GM18511 (cell line): ENCODE measurements around the gene SGCD.
"Not testable (repeated sequence)": the region's sequence is repeated elsewhere in the genome, so short reads cannot be mapped to it uniquely, and the experiment has no call there.

Source experiments
- ATAC-seq: cut with Tn5 transposase; IDR thresholded peaks from one replicate; pipeline ENCODE4 v1.9.1; 2021; ENCODE audit warnings: mild to moderate bottlenecking, moderate library complexity; ENCODE audit not compliant: unreplicated experiment

Gene SGCD

GRCh38 chr5:156552855-156553358 is 225.9 kb downstream of the SGCD start:
- no peak for ATAC-seq

- no peak for ATAC-seq
These were observed 229.9 kb downstream of the SGCD start for GRCh38 chr5:156556666-156557406.

GRCh38 chr5:156560002-156560401 is 233.0 kb downstream of the SGCD start:
- ATAC-seq: no peak

GRCh38 chr5:156561651-156562050 is 234.7 kb downstream of the SGCD start:
- no peak for ATAC-seq

GRCh38 chr5:156570615-156571014 is 243.7 kb downstream of the SGCD start:
- no peak for ATAC-seq

GRCh38 chr5:156581725-156582124 is 254.8 kb downstream of the SGCD start:
- ATAC-seq: no peak

GRCh38 chr5:156582193-156582598 is 255.2 kb downstream of the SGCD start:
- no peak for ATAC-seq

DNA sequence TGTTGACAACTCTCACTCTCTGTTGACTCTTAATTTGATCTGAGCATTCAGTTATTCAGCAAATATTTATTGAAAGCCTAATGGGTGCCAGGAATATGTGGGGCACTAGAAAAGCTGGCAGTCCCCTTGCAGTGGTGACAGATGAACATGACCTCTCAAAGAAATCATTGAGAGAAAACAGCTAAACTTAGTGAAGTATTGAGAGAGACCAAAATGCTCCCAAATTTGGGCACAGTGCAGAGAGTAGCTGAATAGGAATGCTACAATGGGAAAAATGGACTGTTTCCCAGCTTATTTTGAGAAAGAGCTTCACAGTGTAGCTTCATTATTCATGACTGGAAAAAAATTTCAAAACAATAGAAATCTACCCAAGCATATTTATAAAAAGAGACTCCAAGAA is 257.9 kb downstream of the SGCD start:
- ATAC-seq: no peak

GRCh38 chr5:156585999-156586398 is 259.0 kb downstream of the SGCD start:
- ATAC-seq: no peak

GRCh38 chr5:156587012-156587411 is 260.0 kb downstream of the SGCD start:
- no peak for ATAC-seq

DNA sequence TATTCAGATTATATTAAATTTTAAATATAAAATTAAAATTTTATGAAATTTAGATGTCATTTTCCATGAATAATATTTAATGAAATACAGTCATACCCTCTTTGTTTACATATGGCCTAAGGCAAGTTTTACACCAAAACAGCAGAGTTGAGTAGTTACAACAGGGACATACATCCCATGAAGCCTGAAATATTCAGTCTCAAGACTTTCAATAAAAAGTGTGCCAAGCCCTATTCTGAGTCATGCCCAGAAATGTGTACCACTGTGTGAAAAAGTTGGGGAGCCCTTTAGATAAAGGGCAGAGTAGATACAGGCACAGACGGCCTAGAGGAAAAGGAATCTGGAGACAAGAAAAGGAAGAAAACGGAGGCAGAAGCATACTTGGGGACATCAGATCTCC is 261.3 kb downstream of the SGCD start:
- ATAC-seq: no peak

DNA sequence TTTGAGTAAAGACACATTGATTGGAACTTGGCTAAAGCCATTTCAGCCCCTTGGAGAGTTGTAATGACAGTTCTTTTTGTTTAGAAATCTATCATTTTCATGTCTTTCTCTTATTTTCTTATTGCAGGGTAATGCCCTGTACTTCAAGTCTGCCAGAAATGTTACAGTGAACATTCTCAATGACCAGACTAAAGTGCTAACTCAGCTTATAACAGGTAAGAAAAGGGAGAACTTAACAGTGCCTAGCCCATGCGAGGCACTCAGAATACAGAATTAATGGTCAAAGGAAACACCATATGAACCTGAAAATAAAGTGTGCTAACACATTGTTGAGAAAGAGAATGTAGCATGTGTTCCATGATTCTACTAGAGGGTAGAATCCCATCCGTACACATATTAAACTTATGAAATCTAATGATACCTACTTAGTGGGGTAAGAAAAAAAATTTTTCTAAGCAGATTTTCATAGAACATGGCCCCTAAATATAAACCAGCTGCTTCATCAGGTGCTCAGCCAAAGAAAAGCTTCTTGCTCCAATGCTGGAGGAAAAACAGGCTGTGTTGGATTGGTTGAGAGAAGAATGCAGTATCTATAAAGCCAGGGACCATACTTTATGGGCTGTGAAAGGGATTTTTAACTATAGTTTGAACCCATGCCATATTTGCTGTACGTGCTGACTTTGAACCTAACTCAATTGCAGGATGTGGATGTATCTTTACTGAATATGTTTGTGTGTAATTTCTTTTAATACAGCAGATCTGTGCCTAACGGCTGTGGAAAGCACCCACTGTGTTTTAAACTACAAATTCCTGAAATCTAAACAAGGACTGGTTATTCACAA is 262.4 kb downstream of the SGCD start:
- no peak for ATAC-seq

- no peak for ATAC-seq
These were observed 262.9 kb downstream of the SGCD start for GRCh38 chr5:156589946-156590216.

- no peak for ATAC-seq
These were observed 264.0 kb downstream of the SGCD start for GRCh38 chr5:156590978-156591377.

- ATAC-seq: no peak
These were observed 264.7 kb downstream of the SGCD start for GRCh38 chr5:156591631-156592030.

GRCh38 chr5:156593546-156593945 is 266.6 kb downstream of the SGCD start:
- ATAC-seq: no peak

DNA sequence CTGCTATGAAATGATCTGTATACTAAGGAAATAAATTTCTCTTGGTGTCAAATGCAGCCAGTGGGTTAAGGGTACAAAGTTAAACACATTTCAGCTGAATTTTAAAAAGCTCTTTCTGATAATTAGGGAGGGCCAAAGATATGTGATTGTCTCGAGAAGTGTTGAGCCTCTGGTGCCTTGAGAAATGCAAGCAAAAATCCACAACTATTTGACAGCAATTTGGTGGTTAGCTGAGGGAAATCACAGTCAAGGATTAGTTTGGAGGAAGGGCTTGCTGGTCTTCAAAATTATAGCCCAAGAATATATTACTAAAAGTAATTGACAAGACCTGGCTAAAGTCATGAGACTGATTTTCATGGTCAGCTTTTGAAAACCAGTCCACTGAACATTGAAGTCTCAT is 267.4 kb downstream of the SGCD start:
- no peak for ATAC-seq

DNA sequence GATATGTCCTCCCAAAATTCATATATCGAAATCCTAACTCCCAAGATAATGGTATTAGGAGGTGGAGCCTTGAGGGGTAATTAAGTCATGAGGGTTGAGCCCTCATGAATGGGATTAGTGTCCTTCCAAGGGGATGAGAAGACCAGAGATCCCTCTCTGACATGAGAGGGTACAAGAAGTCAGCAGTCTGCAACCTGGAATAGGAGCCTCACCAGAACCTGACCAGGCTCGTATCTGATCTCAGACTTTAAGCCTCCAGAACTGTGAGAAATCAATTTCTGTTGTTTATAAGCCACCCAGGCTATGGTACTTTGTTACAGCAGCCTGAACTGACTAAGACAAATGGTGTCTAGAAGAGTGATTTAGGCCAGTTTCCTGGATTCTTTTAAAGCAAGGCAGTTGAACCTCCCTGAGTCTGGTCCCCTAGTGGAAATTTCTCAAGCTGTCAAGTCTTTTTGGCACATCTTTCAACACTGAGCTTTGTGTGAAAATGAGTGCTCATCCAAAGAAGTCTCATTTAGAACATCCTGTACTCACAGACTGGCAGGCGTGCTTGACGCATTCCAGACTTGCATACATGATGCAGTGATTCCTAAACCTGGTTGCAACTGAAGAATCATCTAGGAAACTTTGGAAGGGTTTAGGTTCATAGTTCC is 268.3 kb downstream of the SGCD start:
- no peak for ATAC-seq

DNA sequence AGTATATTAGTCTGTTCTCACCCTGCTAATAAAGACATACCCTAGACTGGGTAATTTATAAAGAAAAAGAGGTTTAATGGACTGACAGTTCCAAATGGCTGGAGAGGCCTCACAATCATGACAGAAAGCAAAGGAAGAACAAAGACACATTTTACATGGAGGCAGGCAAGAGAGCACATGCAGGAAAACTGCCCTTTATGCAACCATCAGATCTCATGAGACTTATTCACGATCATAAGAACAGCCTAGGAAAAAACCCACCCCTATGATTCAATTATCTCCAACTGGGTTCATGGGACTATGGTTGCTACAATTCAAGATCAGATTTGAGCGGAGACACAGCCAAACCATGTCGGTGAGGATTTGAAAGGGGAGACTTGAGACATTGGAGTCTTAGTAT is 270.3 kb downstream of the SGCD start:
- no peak for ATAC-seq

DNA sequence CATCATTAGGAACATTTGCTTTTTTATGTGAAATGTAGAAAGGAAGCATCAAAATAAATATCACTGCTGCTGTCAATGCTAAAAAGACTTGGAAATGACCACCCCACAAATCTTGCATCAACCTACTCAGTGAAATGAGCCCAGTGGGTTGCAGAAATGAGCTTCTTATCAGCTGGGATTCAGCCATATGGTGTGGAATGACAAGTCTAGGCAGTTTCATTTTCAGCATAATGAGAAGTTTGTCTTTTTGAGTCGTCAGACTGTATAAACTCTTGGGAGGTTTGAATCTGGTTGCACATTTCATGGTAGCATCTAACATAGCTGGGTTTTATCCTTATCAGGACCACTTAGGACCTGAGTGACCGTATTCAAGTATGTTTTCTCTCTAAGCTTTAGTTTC is 272.0 kb downstream of the SGCD start:
- ATAC-seq: no peak

DNA sequence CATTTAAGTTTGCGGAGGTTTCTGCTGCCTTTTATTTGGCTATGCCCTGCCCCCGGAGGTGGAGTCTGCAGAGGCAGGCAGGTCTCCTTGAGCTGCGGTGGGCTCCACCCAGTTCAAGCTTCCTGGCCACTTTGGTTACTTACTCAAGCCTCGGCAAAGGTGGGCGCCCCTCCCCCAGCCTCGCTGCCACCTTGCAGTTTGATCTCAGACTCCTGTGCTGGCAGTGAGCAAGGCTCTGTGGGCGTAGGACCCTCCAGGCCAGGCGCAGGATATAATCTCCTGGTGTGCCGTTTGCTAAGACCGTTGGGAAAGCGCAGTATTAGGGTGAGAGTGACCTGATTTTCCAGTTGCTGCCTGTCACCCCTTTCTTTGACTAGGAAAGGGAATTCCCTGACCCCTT is 283.6 kb downstream of the SGCD start:
- ATAC-seq: not testable (repeated sequence)

DNA sequence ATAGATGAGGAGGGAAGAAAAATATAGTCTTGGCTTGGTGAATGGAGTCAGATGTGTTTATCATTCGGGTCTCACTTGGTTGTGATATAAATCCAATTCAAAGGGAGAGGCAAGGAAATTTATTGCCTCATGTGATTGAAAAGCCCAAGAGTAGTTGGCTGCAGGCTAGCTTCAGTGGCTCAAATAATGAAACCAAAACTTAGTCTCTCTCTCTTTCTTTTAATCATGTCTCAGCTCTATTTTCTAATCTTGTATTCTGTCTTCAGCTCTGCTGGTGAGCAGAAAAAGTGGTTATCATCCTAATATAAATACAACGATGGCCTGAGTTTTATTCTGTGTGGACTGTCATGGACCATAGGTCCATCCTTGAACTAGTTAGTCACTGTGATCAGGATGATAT is 288.9 kb downstream of the SGCD start:
- ATAC-seq: no peak
